NOMO-1 treated with DMSO at 0.1 percent for 48 hours (cell line): ENCODE results near the gene RHOBTB1.

Experiments
- DNase-seq: peaks from one replicate; lab custom pipeline; 2025; ENCODE audit not compliant: unreplicated experiment; lab: John Stamatoyannopoulos, UW

The RHOBTB1 gene

GRCh38 chr10:60964257-60965235 lies 20.6 kb upstream of the RHOBTB1 start:
- DNase-seq: peak; percentile 42

DNA sequence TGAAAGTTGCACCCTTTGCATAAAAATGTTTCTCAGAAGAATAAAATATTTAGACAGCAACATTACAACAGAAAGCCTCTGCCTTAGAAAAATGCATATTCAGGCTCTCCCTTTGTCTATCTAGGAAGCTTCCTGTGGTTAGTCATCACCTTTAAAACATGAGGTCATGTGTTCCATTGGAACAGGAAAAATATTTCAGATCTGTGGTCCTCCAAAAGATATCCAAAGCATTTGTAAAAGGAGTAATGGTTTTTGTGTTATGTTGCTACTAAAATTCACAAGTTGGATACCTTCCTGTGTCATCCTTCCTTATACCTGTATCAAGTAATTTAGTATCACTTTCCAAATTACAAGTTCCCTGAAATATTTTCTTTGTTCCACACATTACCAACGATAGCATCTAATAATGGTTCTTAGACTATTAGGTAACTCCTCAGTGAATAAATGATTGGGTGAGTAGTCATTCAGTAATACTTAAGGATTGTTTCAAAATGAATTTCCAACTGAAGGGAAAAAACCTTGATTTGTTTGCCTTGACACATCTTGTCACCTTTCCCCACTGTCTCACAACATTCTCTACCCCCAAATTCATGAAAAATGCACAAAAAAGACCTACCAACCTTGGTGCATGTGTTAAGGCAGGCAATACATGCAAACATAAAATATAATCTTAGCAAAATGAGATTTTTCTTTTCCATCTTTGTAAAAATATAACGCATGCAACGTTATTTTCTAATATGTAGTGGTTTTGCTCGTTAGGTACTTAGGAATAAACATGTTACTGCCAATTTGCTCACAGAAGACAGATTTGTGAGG lies 19.7 kb upstream of the RHOBTB1 start:
- DNase-seq: no peak

GRCh38 chr10:60962946-60963345 lies 19.0 kb upstream of the RHOBTB1 start:
- no peak for DNase-seq

- no peak for DNase-seq
These were observed 16.9 kb upstream of the RHOBTB1 start for GRCh38 chr10:60960913-60961312.

DNA sequence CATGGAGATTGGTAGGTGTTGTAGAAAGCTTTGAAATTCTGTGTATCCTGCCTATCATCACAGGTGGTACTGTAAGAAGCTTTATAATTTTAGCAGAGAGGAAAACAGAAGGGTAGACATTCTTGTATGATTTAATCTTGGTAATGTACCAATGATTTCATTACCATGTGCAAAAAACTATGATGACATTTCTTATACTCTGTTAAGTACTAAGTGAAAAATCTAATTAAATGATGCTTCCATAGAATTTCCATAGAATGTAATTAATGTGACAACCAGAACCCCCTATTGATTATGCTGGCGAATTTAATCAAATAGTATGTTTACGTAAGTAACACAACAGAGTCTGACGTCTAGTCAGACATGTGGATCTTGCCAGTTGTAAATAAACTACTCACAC lies 16.0 kb upstream of the RHOBTB1 start:
- no peak for DNase-seq

- no peak for DNase-seq
These were observed 15.1 kb upstream of the RHOBTB1 start for GRCh38 chr10:60958892-60959601.

DNA sequence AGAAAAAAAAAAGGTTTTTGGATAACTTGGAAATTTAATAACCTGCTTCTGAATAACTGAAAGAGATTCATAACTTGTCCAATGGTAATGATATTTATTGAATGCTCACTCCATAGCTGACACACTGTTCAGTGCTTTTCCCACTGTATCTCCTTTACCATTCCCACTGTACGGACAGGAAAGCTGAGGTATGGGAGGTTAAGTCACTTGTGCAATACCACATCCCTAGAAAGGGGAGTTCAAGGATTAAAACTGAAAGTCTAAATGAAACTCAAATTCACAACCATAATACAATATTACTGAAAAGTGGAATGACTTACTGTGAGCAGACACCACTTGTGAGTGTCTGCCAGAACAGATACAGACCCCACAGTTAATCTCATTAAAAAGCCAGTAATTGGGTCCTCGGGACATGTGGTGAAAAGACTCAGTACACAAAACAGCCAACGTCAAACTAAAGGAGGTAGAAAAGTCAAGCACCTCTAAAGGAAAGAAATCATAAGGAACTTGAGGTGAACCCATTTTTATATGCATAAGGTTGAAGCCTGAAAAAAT lies 13.8 kb upstream of the RHOBTB1 start:
- DNase-seq: no peak

- no peak for DNase-seq
These were observed 12.0 kb upstream of the RHOBTB1 start for GRCh38 chr10:60955957-60956425.

- DNase-seq: no peak
These were observed 11.3 kb upstream of the RHOBTB1 start for GRCh38 chr10:60955316-60955715.

DNA sequence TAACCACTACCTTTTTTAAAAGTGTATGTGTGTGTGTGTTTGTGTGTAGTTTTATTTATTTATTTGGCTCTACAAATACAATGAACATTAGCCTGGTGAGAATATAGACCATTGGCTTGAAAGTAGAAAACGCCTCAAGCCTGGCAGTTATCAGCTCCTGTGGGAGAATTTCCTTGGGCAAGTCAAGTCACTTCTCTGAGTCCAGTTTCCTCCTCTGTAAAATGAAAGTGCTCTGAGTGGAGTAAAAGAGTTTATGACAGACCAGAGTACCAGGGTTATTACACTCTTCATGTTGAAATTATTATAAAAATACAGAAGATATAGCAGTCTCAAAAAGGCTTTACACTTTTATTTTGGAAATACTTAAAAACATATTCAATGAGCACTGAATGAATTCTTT lies 10.1 kb upstream of the RHOBTB1 start:
- no peak for DNase-seq

DNA sequence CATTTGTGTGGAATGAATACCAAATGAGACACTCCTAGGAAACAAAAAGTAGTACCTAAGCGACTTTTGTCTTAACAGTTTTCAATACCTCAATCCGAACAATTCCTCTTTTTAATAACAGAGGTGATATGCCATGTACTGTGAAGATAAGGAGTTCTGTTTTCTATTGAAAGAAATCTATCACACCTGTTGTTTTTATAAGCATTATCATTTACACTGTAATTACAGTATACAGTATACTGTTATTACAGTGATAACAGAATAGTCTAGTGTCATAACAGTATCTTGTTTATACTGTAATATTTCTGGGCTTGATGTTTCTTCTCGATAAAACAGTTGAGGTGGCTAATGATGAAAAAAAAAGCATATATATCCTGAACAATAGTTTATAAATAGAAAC lies 9.4 kb upstream of the RHOBTB1 start:
- DNase-seq: no peak

DNA sequence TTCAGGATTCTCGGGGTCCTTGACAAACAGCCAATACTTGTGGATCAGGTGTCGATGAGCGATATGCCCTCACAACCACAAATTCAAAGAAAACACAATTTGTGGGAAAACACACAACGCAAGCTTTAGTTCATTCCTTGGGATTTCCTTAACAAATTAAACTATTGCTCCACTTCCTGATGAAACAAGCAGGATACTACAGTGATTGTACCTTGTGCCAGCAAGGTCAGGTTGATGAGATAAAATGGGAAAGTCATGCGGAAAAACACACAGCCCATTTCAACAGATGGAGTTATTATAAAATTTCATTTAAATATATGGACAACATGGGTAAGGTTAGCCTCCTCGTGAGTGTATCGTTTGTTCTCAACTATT lies 8.8 kb upstream of the RHOBTB1 start:
- no peak for DNase-seq

DNA sequence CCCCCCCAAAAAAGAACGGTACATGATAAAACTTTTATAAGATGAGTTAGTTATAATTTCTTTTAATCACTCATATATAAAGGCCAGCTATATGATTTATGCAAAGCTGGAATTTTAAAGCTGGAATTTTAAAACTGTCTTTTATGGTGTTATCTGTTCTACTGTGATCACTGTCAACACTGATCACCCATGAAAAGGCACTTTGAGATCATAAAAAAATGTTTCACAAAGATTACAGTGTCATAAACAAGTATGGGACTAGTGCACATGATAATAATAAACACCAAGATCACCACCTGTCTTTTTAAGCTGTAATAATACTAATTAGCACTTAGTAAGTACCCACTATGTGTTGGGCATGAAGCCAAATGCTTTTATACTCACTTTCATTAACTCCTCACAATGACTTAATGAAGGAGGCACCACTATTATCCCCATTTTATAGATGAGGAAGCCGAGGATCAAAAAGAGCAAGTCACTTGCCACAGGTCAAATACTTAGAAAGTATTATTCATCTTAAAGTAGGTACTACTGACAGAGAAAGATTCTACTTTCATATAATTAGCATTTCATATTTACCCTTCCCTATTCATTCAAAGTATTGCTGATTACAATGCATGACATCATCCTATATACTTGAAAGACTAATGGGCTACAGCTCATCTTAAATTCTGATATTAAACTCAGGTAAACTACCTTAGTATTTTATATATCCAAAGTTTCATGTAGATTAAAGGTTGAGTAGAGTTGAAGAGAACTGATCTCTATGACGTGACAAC lies 8.3 kb upstream of the RHOBTB1 start:
- no peak for DNase-seq

- DNase-seq: no peak
These were observed 7.3 kb upstream of the RHOBTB1 start for GRCh38 chr10:60951272-60951724.

DNA sequence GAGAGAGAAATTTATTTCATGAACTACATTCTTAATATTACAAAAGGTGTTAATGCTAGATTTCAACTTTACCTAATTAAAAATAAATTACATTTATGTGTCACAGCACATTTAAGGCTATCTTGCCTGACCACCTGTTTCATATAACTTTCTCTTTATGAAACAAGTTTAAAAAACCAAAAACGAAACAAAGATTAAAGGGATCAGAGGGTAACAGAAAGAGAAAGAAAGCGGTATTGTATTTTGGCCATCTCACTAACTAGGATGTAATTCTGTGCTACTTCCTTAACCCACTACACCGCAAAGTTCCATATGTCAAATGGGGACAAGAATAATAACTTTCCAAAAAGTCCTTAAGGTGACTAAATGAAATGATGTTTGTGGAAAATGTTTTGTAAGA lies 6.3 kb upstream of the RHOBTB1 start:
- DNase-seq: no peak

DNA sequence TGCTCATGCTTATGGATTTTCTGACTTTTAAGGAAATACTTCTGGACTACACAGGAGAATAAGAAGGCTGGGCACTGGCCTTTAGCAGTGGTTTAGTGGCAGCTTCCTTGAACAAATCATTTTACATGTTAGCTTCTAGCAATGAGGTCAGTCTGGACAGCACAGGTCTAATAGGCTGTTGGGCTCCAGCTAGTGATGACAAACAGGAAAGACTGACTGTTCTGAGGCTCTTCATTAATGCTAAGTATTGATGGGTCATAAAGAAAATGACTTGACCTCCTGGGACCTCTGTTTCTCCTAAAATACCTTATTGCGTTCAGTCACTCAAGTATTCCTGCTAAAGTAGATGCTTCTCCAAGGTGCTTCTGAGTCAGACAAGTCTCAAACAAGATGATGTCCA lies 4.9 kb upstream of the RHOBTB1 start:
- DNase-seq: no peak

- DNase-seq: no peak
These were observed 919 bp upstream of the RHOBTB1 start for GRCh38 chr10:60944910-60945297.

- DNase-seq: no peak
These were observed 498 bp downstream of the RHOBTB1 start for GRCh38 chr10:60943316-60944057.

GRCh38 chr10:60942788-60943315 lies 1.1 kb downstream of the RHOBTB1 start:
- no peak for DNase-seq
